VCaP (cell line): ENCODE measurements around the gene ULK3.

Source experiments
- H3K27ac ChIP-seq: fragments of 450-650 bp; 2 replicates; pipeline ENCODE4 v1.5.1; 2017
- CTCF ChIP-seq: fragments of 450-650 bp; conservative IDR thresholded peaks from 2 replicates; pipeline ENCODE4 v1.5.1; 2017; ENCODE audit warnings: mild to moderate bottlenecking, moderate library complexity

The ULK3 gene

DNA sequence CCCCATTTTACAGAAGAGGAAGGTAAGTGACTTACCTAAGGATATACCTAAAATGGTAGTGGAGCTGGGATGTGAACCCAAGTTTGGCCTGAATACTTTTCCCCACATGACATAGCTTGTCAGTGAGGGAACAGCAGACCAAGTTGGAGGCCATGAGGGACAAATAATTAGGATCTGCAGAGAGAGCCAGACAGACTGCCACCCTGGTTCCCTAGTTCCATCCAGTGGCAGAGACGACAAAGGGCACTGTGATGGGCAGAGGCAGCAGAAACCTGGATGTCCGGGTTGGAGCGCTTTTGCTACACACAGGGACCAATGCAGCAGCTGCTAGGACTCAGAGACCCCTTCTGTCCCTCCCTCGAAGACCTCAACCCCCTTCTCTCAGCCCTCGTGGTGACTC lies 15.3 kb downstream of the ULK3 start:
- H3K27ac ChIP-seq: no peak overlapping the region
- peak; percentile 48 for TF ChIP-seq CTCF

DNA sequence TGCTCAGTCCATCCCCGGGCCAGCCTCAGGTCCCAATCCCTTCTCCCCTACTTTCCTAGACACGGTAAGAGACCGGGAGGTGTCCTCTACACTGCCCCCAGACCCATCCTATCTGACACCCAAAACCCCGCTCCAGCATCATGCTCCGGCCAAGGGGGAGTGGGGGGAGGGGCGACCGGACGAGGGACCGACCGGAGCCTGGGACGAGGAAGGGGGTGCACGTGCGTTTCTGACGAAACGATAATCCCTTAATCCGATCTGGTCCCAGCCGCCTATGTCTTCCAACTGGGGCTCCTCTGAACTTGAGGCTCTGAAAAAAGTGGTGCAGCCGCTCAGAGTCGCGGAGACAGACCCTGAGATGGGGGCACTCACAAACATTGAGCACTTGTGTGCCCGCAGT lies 16.0 kb downstream of the ULK3 start:
- H3K27ac ChIP-seq: no peak overlapping the region
- no peak for TF ChIP-seq CTCF

GRCh38 chr15:74826364-74826819 lies 16.6 kb downstream of the ULK3 start, which contains the start of gene CPLX3:
Gene CPLX3, plus strand, starts transcription at chr15:74826627. Its CDS starts 77 bp downstream, at chr15:74826704.
- TF ChIP-seq CTCF: no peak
- no peak within 1 kb of the TSS for H3K27ac ChIP-seq

DNA sequence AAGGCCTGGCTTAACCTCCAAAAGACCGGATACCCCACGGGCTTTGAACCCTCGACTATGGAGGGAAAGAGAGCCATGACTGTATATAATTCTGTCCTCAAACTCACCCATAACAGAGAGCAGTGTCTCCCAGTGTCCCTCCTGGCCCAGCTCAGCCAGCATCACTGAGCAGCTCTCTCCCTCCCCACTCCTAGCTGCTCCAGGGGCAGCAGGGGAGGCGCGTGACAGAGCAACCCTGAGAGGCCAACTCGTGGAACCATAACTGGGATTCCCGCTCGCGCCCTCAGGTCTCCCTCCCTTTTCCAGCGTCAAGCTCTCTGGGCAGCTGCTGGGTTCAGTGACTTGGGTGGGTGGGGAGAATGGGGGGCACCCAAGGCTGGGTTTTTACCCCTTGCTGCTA lies 17.1 kb downstream of the ULK3 start:
- H3K27ac ChIP-seq: no peak overlapping the region
- TF ChIP-seq CTCF: no peak

DNA sequence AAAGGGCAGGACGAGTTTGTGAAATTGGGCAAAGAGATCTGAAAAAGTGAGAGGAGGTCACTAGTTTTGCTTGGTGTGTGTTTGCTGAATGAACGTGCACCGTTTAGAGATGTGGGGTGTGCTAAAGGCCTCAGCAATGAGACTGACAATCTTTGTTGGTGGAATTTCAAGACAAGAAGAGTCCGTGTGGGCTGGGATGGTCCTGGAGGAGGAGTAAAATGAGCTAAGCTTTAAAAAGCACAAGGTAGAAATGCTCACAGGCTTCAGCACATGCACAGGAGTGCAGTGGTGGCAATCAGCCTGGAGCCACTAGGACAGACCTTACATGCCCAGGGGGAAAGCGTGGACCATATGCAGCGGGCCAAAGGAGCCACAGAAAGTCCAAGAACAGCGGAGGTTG lies 18.0 kb downstream of the ULK3 start:
- no peak overlapping the region for H3K27ac ChIP-seq
- no peak for TF ChIP-seq CTCF

DNA sequence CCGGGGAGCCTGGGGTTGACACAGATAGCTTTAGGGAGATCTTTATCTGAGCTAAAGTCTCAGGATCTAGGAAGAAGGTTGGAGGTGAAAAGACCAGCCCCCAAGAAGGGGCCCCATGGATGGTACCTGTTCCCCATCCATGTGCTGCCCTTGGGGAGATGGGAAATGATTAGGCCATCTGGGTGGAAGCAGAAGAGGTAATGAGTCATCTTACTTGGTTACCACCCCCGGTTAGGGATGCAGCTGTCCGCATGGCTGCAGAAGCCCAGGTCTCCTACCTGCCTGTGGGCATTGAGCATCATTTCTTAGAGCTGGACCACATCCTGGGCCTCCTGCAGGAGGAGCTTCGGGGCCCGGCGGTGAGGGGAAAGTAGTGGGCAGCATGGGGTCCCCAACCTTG lies 19.6 kb downstream of the ULK3 start:
- no peak overlapping the region for H3K27ac ChIP-seq
- no peak for TF ChIP-seq CTCF

- H3K27ac ChIP-seq: no peak overlapping the region
- TF ChIP-seq CTCF: no peak
Measured at GRCh38 chr15:74822233-74822632, 20.7 kb downstream of the ULK3 start.

- no peak for TF ChIP-seq CTCF
- H3K27ac ChIP-seq: no peak overlapping the region
Measured at GRCh38 chr15:74821790-74822158, 21.2 kb downstream of the ULK3 start.
